ENCODE measurements around the gene INTS4.
"Not testable (repeated sequence)": the region's sequence is repeated elsewhere in the genome, so short reads cannot be mapped to it uniquely, and the experiment has no call there.

Gene INTS4

DNA sequence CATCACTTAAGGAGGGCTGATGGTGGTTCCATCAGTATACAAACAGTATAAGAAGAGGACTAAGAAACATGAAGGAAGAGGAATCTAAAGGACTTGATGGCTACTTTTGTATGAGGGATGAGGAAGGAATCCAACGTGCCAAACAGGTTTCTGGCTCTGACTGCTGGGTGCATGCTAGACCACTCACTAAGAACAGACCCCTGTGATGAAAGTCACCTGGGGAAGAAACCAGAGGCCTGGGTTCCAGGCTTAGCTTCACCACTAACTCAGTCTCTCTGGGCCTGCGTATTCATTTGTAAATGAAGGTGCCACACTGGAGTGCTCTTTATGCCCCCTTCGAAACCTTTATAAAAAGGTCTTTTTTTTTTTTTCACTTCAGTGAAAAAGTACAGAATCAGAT, 118.4 kb downstream of the INTS4 start:
- DNase-seq: no peak

DNA sequence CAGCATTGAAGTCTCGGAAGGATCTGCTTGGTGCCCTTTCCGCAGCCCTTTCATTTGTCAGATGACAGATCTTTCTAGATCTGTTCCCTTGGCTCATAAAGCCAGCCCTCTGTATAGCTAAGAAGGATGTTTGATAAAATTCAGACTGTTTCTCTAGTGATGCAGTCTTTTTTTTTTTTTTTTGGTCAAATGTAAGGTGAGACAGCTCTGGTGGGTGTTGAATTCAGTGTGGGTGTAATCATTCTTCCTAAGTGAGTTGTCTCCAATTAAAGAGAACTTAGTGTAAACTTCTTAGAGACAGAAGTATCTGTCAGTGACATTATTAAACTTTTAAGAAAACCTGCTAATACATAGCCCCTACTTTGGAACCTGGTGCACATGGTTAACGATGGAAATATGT, 120.3 kb downstream of the INTS4 start:
- no peak for DNase-seq

DNA sequence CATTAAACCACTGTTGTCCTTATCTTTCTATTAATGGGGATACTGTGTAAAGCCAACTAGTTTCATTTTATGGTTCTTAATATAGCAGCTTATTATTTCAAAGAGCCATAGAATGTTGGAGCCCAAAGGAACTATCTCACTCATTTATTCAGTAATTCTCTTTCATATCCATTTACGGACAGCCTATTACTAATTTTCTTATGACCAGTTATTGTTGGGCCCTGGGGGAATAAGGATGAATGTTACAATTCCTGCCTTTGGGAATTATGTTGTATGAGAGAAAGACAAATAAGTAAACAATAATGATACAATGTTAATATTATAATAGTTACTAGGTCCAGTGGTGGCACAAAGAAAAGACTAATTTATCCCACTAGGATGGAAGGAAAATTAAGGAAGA, 121.1 kb downstream of the INTS4 start:
- DNase-seq: no peak

DNA sequence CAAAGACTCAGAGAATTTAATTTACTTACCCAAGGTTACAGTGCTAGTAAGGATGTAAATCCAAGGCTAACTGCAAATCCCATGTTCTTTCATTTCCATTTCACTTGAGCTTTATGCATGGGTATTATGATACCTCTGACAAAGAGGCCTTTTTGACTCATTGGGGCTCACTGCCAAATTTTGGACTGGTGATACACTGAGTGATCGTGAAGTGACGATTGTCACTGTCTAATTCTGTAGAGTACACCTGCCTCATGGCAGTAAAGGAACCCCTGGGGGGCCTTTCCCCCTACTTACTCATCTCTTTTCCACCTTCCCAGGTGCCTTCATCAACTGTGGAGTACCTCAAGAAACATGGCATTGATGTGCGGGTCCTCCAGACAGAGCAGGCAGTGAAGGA, 122.6 kb downstream of the INTS4 start:
- no peak for DNase-seq

DNA sequence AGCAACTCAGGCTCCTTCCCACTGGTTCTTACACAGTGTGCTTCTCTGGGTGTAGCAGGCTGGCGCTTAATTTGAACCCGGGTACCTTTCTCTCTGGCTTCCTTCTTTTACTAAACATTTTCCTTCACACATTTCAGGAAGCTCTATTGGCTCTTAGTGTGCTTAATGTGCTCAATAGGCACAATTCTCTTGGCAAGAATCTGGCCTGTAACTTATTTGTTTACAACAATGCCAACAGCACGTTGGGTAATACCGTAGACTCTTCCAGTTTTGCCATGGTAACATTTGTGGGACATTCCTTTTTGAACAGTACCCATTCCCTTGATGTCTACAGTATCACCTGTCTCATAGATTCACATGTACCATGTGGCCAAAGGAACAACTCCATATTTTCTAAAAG, 125.7 kb downstream of the INTS4 start:
- no peak for DNase-seq

DNA sequence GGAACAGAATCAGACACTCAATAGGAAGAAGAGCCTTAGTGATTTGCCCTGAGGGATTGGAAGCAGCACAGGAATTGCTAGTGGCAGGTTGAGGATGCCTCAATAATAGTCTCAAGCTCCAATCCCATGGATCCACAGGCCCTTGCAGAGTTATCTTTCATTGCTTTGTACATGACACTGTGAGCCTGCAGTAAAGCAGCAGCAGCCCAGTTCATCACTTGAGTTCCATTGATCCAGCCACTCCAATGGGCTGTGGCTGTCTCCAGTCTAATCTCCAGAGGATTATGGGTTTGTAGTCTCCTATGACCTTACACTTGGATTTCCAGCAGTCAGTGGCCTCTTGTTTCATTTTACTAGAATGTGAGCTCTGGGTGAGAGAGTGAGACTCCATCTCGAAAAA, 128.1 kb downstream of the INTS4 start:
- DNase-seq: no peak

DNA sequence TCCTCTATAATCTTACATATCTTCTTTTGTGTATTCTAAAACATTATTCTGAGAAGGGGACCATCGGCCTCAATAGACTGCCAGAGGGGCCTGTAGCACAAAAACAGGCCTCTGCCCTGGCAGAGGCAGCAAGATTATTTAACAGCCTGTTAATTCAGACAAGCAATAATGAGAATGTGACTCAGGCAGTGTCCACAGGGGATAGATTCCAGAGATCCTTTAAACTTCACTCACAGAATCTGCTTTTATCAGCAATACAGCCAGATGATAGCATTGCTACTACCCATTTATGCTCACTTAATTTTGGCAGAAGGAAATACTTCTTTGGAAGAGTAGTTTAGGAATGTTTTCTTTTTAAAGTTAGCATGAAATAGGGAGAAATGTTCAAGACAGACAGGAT, 128.7 kb downstream of the INTS4 start:
- no peak for DNase-seq

DNA sequence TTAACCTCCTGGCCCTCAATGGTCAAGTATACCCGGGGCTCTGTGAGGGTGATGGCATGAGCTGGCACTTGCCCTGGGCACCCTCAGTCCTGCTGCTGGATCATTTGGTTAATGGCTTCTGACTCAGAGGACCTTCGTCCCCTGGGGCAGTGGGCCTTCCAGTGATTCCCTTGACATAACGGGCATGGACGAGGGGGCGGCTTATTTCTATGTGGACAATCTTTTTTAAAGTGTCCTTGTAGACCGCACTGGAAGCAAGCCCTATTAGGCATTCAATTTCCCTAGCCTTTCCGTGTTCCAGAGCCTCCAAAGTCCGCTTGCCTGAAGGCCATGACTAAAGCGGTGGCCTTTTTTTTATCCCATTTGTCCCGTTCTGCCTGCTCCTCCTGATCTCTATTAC, 133.0 kb downstream of the INTS4 start:
- DNase-seq: not testable (repeated sequence)

DNA sequence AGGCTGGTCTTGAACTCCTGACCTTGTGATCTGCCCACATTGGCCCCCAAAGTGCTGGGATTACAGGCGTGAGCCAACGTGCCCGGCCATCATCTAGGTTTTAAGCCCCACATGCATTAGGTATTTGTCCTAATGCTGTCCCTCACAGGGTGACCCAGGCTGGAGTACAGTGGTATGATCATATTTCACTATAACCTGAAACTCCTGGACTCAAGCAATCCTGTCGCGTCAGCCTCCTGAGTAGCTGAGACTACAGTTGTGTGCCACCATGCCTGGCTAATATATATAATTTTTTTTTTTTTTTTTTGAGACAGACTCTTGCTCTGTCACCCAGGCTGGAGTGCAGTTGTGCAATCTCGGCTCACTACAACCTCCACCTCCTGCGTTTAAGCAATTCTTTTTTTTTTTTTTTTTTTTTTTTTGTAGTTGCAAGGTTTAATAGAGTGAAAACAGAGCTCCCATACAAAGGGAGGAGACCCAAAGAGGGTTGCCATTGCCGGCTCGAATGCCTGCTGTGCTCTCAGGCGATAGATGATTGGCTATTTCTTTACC, 136.5 kb downstream of the INTS4 start:
- not testable (repeated sequence) for DNase-seq

DNA sequence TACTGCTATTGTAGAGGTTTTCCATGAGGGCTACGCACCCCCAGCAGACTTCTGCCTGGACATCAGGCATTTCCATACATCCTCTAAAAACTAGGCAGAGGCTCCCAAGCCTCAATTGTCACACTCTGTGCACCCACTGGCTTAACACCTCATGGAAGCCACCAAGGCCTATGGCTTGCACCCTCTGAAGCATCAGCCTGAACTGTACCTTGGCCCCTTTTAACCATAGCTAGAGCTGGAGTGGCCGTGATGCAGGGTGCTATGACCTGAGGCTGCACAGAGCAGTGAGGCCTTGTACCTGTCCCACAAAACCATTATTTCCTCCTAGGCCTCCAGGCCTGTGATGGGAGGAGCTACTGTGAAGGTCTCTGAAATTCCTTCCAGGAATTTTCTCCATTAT, 139.6 kb downstream of the INTS4 start:
- DNase-seq: no peak

DNA sequence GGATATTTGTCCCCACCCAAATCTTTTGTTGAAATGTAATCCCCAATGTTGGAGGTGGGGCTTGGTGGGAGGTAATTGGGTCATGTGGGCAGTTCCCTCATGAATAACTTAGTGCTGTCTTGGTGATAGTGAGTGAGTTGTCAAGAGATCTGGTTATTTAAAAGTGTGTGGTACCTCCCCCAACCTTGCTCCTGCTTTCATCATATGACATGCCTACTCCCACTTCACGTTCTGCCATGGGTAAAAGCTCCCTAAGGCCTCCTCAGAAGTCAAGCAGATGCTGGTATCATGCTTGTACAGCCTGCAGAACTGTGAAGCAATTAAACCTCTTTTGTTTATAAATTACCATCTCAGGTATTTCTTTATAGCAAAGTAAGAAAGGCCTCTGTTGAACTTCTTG, 143.0 kb downstream of the INTS4 start:
- DNase-seq: no peak

DNA sequence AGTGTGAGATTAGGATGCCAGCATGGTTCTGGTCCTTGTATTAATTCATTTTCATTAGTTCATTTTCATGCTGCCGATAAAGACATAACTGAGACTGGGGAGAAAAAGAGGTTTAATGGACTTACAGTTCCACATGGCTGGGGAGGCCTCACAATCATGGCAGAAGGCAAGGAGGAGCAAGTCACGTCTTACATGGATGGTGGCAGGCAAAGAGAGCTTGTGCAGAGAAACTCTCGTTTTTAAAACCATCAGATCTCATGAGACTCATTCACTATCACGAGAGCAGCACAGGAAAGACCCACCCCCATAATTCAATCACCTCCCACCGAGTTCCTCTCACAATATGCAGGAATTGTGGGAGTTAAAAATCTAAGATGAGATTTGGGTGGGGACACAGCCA, 150.8 kb downstream of the INTS4 start:
- not testable (repeated sequence) for DNase-seq

DNA sequence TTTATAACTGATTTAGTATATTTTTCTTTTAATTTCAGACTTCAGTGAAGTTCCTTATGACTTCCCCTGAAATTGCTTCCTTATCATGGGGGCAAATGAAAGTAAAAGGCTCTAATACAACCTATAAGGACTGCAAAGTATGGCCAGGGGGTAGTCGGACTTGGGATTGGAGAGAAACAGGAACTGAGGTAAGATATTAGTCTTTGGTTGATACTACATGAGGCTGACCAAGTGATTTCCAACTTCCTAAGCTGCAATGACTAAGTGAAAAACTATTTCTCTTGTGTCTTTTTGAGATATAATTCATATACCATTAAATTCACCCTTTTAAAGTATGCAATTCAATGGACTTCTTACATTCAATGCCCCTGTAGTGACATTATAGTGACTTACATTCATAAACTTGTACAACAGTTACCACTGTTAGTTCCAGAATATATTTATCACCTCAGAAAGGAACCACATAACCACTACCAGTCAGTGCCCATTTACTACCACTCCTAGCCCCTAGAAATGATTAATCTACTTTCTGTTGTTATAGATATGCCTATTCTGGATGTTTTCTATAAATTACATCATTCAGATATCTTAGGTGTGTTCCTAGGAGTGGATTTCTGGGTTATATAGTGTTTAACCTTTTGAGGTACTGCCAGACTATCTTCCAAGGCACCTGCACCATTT, 151.9 kb downstream of the INTS4 start:
- DNase-seq: no peak

DNA sequence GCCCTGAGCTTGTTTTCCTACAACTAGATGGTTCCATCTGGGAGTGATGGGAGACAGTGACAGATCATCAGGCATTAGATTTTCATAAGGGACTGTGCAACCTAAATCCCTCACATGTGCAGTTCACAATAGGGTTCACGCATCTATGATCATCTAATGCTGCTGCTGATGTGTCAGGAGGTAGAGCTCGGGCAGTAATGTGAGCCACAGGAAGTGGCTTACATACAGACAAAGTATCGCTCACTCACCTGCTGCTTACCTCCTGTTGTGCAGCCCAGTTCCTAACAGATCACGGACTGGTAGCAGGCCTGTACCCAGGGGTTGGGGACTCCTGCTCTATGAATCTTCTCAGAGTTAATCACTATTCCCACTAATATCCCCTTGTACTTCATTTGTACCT, 161.2 kb downstream of the INTS4 start:
- DNase-seq: no peak

DNA sequence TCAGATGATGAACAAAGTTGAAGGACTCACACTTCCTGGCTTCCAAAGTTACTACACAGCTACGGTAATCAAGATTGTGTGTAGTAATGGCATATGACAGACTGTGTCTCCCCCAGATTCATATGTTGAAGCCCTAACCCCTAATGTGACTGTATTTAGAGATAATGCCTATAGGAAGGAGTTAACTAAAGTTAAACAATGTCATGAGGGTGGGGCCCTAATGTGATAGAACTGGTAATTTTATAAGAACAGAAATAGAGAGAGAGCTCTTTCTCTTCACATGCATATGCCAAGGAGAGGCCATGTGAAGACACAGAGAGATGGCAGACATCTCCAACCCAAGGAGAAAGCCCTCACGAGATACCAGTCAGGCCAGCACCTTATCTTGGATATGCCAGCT, 165.5 kb downstream of the INTS4 start:
- no peak for DNase-seq
